Activated CD8-positive, alpha-beta memory T cell treated with anti-CD3 and anti-CD28 coated beads, Interleukin-2, amount 50 U/mL, for 1 hour (primary cell): ENCODE measurements around the gene CALHM2.
"Not testable (repeated sequence)": the region's sequence is repeated elsewhere in the genome, so short reads cannot be mapped to it uniquely, and the experiment has no call there.

Experiments used
- DNase-seq: peaks from one replicate; pipeline ENCODE4 v3.0.0-alpha.2; 2020; ENCODE audit errors: extremely low read depth

Gene CALHM2, protein sequence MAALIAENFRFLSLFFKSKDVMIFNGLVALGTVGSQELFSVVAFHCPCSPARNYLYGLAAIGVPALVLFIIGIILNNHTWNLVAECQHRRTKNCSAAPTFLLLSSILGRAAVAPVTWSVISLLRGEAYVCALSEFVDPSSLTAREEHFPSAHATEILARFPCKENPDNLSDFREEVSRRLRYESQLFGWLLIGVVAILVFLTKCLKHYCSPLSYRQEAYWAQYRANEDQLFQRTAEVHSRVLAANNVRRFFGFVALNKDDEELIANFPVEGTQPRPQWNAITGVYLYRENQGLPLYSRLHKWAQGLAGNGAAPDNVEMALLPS

DNA sequence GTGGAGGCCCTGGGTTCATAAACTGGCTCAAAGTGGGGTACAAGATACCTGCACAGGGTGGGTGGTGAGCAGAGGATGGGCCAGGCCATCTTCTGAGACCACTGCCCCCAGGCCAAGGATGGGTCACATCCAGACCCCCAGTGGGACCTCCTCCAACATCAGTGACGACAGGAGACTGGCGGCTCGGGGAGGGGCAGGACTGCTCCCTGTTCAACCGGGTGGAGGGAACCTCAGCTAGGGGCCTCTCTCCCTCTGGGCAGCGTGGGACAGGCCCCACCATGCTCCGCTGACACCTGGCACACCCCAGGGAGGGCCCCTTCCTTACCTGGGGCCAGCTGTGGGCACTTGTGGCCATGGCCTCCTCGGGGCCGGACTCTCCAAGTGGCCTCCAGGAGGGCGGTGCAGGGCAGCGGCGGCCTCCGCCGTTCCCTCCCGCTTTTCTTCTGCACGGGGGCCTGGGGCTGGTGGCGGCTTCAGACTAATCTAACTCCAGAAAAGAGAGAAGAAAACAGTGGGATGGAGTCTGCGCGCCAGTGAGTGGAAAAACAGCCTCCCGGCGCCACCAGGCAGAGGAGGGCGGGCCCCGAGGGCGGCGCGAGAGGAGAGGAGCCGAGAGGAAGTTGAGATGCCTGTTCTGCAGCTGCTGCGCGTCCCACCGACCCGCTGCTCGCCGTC lies at the start of gene CALHM2:
TSS of gene CALHM2 (minus strand) at position 540 of the 675 bp plus-strand sequence. CDS start 2,429 bp downstream, outside the sequence.
- peak; percentile 9 for DNase-seq

- DNase-seq, result no peak
Measured at GRCh38 chr10:103501186-103501585, 49.0 kb upstream of the CALHM2 start.

DNA sequence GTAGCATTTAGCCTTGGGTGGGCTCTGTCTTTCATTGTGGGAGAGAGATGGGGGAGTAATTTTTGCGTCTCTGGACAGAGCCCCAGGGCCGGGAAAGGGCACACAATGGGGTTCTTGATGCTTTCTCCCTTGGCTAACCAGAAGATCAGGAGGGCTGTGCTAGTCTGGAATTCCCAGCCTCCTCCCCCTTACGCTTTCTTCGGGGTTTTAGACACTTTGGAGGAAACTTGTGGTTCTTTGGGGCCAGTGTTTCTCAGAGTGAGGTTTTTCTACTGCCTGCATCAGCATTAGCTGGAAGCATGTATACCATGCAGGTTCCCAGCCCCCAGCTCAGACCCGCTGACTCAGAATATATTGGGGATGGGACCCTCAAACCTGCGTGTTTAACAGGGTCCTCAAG lies 48.3 kb upstream of the CALHM2 start:
- DNase-seq, result no peak

DNA sequence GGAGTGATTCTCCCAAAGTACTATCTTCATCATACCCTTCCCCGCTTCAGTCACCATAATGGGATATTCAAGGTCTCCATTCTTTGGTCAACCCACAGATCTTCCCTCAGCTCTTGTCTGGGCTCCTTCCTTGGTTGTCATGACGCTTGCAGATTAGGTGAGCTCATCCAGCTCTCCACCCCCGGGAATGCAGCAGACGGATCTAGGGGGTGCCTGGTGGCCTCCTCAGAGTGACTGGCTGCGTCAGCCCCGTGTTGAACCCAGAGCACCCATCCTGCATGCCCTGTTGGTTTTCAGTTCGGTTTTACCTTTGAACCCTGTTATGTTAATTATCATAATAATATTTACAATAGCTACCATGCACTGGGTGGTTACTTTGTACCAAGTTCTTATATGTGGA lies 47.7 kb upstream of the CALHM2 start:
- no peak for DNase-seq

DNA sequence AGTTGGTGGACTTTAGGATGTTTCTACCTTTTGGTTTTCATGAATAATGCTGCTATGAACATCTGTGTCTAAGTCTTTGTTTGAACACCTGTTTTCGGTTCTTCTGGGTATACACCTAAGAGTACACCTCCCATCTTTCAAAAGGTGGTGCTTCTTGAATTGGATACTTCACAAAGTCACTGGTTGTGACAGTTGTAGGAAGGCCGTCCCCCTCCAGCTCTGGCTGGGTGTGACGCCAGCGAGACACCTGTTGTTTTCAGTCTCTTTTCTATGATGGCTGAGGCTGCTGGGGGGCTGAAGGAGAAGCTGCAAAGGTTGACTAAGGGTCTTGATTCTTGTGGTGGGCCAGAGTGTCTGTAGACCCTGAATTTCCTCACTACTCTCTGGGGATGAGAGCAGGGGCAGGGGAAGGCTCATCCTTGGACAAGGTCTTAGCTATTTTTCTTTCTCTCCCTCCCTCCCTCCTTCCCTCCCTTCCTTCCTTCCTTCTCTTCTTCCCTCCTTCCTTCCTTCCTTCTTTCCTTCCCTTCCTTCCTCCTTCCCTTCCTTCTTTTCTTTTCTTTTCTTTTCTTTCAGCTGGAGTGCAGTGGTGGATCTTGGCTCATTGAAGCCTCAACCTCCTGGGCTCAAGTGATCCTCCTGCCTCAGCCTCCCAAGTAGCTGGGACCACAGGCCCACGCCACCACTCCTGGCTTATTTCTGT lies 46.9 kb upstream of the CALHM2 start:
- DNase-seq, result no peak

DNA sequence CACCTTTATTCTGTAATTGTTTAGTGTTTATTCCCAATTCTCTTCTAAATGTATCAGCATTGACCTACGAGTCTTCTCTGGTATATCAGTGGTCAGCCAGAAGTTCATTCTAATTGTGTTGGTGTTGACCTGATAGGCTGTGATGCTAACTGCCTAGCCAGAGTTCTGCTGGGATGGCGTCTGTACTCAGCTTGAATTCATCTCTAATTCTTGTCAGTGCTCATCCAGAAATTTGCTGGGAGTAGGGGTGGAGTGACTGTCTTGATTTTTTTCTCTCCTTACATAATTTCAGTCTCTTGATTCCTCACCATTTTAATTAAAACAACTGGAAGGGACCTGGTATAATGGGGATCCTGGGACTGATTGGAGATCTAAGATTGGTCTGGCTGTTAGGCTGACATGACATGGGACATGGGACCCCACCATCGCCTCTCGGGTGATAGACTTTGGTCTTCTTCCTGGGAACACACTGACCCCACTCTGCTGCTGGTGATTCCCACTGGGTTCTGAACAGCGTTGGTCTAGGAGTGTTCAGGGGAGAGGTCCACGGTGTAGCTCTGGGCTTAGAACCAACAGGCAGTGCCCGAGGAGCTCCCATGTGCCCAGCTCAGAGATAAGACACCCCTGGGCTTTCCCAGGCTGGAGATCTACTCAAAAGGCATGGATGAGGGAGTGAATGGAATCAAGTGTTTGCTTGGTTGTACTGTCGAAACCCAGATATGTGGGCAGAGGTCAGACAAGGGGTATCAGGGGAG lies 45.2 kb upstream of the CALHM2 start:
- no peak for DNase-seq

DNA sequence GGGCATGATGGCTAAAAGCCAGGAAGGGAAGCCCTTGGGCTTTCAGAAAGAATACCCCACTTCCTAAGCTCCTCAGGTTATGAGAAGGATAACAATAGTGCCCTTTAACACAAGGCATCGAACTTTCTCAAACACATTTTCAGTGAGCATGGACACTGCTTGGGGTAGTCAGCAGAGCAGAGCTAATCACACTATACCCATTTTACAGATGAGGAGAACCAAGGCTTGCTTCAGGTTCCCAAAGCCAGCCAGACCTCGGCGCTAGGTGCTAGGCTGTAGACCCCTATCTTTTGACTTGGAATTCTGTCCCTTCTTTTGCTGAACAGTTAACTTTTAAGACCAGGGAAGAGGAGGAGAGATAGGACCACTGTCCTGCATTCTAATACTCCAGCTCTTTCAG lies 43.2 kb upstream of the CALHM2 start:
- no peak for DNase-seq

GRCh38 chr10:103493916-103494877 lies 42.0 kb upstream of the CALHM2 start:
- no peak for DNase-seq

GRCh38 chr10:103493362-103493915 lies 41.3 kb upstream of the CALHM2 start, which contains the start of gene NEURL1:
Gene NEURL1, plus strand, starts transcription at chr10:103493705. Its CDS starts 683 bp downstream, at chr10:103494388.
- no peak for DNase-seq

GRCh38 chr10:103492655-103493261 lies 40.6 kb upstream of the CALHM2 start:
- DNase-seq, result no peak

DNA sequence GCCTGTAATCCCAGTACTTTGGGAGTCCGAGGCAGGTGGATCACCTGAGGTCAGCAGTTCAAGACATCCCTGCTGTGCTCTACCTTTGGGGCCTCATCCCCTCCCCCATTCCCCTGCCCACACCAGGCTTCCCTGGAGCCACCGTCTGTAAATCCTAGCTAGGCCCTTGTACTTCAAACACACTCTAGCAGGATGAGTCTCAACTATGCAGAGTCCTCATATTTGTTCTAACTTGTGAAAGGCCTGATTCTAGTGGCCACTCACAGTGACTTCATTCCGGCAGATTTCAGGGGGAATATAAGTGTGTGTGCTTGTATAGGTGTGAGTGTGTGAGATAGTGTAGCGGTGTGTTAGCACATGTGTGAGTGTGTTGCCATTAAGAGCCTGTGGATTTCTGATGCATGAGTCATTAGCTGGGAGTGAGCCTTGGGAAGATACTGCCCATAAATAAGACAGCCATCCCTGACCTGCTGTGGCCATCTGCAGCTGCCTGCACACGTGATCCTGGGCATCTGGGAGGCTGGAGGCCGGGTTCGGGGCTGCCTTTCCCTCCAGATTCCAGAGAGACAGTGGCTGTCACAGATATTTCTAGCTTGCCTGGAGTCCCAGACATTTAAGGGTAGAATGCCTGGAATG lies 39.7 kb upstream of the CALHM2 start:
- no peak for DNase-seq

- DNase-seq, result no peak
Measured at GRCh38 chr10:103490986-103491314, 38.8 kb upstream of the CALHM2 start.

DNA sequence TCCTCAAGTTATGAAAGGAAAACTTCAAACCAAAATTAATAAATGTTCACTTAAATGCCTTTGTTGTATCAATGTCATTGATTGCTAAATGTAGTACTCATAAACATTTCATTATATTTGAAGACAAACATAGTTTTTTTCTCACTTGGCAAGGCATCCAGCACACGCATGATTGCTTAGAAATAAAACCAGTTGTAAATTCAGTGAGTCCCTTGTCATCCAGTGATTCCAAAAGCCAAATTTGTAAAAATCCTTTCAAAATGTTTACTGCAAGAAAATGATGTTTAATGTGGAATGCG lies 35.2 kb upstream of the CALHM2 start:
- no peak for DNase-seq

- DNase-seq, result not testable (repeated sequence)
Measured at GRCh38 chr10:103486635-103487409, 34.7 kb upstream of the CALHM2 start.

GRCh38 chr10:103481974-103482531 lies 29.9 kb upstream of the CALHM2 start:
- DNase-seq, result no peak

GRCh38 chr10:103480521-103480920 lies 28.4 kb upstream of the CALHM2 start:
- no peak for DNase-seq

GRCh38 chr10:103479135-103479534 lies 27.0 kb upstream of the CALHM2 start, which contains the start of gene CALHM3:
Gene CALHM3, minus strand, starts transcription at chr10:103479240. Its CDS starts 208 bp downstream, at chr10:103479032.
- no peak for DNase-seq

GRCh38 chr10:103478671-103479070 lies 26.5 kb upstream of the CALHM2 start:
- no peak for DNase-seq
